Neutrophil (primary cell): ENCODE data around the gene FNIP1.

Source experiments
- H3K27ac ChIP-seq: fragments of 200-600 bp; sonication (generic); 2 replicates; pipeline ENCODE4 v1.5.1; 2016; ENCODE audit warnings: mild to moderate bottlenecking, moderate library complexity
- H3K27me3 ChIP-seq: fragments of 200-600 bp; sonication (generic); 2 replicates; pipeline ENCODE4 v1.6.0; 2016; ENCODE audit warnings: mild to moderate bottlenecking
- H3K36me3 ChIP-seq: fragments of 200-600 bp; sonication (generic); 2 replicates; pipeline ENCODE4 v1.5.1; 2017
- H3K4me1 ChIP-seq, 2 experiments: fragments of 200-600 bp in 1 of 2; sonication (generic) in 1 of 2; 1 replicate in 1 of 2; 2 replicates in 1 of 2; pipeline versions ENCODE4 v1.5.1 to v1.6.1; 2013 to 2016; ENCODE audit warnings: low read depth in 1 of 2, low read length in 1 of 2, mild to moderate bottlenecking in 1 of 2, moderate library complexity in 1 of 2; ENCODE audit not compliant: control insufficient read depth in 1 of 2, insufficient read depth in 1 of 2
- H3K4me3 ChIP-seq, 2 experiments: fragments of 200-600 bp in 1 of 2; sonication (generic) in 1 of 2; 1 replicate in 1 of 2; 2 replicates in 1 of 2; pipeline ENCODE4 v1.5.1; 2013 to 2016; ENCODE audit warnings: low read depth in 1 of 2, low read length in 1 of 2, mild to moderate bottlenecking in 1 of 2, moderate library complexity in 1 of 2
- H3K9me3 ChIP-seq: fragments of 200-600 bp; sonication (generic); 2 replicates; pipeline ENCODE4 v1.5.1; 2016
- TF ChIP-seq, protein P1 (sequence below): fragments of 200-600 bp; sonication (generic); IDR thresholded peaks from 2 replicates; pipeline ENCODE4 v1.5.1; 2016; ENCODE audit warnings: antibody characterized with exemption

The FNIP1 gene

DNA sequence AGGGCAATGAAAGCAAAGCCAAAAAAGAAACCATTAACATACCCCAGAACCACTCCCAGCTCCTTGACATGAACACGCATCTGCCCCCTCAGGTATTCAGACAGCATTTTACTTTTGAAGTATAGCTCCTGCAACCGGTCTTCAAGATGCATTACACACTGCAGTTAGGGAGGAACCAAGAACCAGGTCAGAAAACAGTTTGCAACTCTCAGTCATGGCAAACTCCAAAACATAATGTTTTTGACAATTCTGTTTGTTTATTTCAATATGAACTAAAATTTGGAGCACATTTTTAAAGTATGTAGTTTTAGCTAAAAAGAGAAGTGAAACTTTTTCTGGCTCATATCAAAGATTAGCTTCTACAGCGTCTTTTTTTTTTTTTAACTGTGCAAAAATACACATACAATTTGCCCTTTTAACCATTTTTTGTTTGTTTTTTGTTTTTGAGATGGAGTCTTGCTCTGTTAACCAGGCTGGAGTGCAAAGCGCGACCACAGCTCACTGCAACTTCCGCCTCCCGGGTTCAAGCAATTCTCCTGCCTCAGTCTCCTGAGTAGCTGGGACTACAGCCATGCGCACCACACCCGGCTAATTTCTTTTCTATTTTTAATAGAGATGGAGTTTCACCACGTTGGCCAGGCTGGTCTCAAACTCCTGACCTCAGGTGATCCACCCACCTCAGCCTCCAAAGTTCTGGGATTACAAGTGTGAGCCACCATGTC is 149.6 kb downstream of the FNIP1 start:
- Histone ChIP-seq H3K4me1 (peaks cover 8 to 11% of the 10 kb centered on the region in 2 experiments), H3K27ac (peak overlapping the region; percentile 37), H3K4me3 (no peak overlapping the region), H3K9me3 (no peaks in the 10 kb centered on the region), H3K27me3 (no peaks in the 10 kb centered on the region), H3K36me3 (peaks cover 33% of the 10 kb centered on the region)
- TF ChIP-seq, protein P1, sequence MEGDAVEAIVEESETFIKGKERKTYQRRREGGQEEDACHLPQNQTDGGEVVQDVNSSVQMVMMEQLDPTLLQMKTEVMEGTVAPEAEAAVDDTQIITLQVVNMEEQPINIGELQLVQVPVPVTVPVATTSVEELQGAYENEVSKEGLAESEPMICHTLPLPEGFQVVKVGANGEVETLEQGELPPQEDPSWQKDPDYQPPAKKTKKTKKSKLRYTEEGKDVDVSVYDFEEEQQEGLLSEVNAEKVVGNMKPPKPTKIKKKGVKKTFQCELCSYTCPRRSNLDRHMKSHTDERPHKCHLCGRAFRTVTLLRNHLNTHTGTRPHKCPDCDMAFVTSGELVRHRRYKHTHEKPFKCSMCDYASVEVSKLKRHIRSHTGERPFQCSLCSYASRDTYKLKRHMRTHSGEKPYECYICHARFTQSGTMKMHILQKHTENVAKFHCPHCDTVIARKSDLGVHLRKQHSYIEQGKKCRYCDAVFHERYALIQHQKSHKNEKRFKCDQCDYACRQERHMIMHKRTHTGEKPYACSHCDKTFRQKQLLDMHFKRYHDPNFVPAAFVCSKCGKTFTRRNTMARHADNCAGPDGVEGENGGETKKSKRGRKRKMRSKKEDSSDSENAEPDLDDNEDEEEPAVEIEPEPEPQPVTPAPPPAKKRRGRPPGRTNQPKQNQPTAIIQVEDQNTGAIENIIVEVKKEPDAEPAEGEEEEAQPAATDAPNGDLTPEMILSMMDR: no peak

- Histone ChIP-seq H3K9me3 (no peaks in the 10 kb centered on the region), H3K27me3 (no peaks in the 10 kb centered on the region), H3K4me1 (peaks cover 32 to 35% of the 10 kb centered on the region in 2 experiments), H3K4me3 (no peak overlapping the region), H3K36me3 (peaks cover 25% of the 10 kb centered on the region), H3K27ac (no peak overlapping the region)
- TF ChIP-seq, protein P1: no peak
These were observed 152.0 kb downstream of the FNIP1 start for GRCh38 chr5:131644822-131645221.

DNA sequence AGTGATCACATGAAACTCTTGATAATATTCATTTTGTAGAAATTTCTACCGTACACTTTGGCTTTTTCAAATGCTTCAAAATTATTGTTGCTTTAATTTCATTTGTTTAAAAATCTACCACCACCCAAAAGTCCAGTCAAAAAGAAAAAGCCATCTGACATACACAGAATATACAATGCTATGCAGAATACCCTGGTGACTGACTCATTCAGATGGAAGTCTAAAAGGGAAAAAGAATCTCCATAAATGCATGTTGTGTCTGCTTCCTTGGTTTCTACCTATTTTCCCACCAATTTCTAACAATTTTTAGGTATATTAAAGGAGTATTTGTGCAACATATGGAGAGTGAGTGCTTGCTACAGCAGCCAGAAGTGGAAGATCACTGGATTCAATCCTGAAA is 152.4 kb downstream of the FNIP1 start:
- no peaks in the 10 kb centered on the region for H3K9me3 ChIP-seq
- peaks cover 37 to 39% of the 10 kb centered on the region in 2 experiments for H3K4me1 ChIP-seq
- no peak overlapping the region for H3K27ac ChIP-seq
- peaks cover 25% of the 10 kb centered on the region for H3K36me3 ChIP-seq
- no peaks in the 10 kb centered on the region for H3K27me3 ChIP-seq
- TF ChIP-seq, protein P1: no peak
- no peak overlapping the region for H3K4me3 ChIP-seq

- H3K4me3 ChIP-seq: no peak overlapping the region
- TF ChIP-seq, protein P1: no peak
- peak overlapping the region; percentile 100 for H3K27ac ChIP-seq
- no peaks in the 10 kb centered on the region for H3K27me3 ChIP-seq
- no peaks in the 10 kb centered on the region for H3K9me3 ChIP-seq
- H3K4me1 ChIP-seq: peaks cover 66 to 68% of the 10 kb centered on the region in 2 experiments
- H3K36me3 ChIP-seq: peaks cover 19% of the 10 kb centered on the region
These were observed 155.3 kb downstream of the FNIP1 start for GRCh38 chr5:131641494-131641893.

- TF ChIP-seq, protein P1: no peak
- H3K4me1 ChIP-seq: peaks cover 73 to 76% of the 10 kb centered on the region in 2 experiments
- peak overlapping the region; percentile 33 to 40 for H3K4me3 ChIP-seq
- peaks cover 10% of the 10 kb centered on the region for H3K36me3 ChIP-seq
- H3K9me3 ChIP-seq: no peaks in the 10 kb centered on the region
- H3K27ac ChIP-seq: peak overlapping the region; percentile 100
- H3K27me3 ChIP-seq: no peaks in the 10 kb centered on the region
These were observed 156.6 kb downstream of the FNIP1 start for GRCh38 chr5:131640043-131640856.
